ENCODE measurements around the gene A1BG. TPM values are rescaled to one million over a fixed set of nuclear protein-coding genes. Genes with fewer than 3 reads are reported as not detected.
"Not testable (repeated sequence)": the region's sequence is repeated elsewhere in the genome, so short reads cannot be mapped to it uniquely, and the experiment has no call there.

Gene A1BG
- total RNA-seq, 1 experiment from 2014 or later = 47.4 TPM

- TF ChIP-seq SIN3A (IDR thresholded peaks at IDR 0.05; ENCODE audit: borderline replicate concordance, insufficient read depth, low read depth, low read length) (no peak), CTCF (IDR thresholded peaks at IDR 0.05) (no peak), TCF7L2 (IDR thresholded peaks at IDR 0.05; ENCODE audit: low read depth, low read length) (no peak), REST (IDR thresholded peaks at IDR 0.05; ENCODE audit: insufficient read depth in 1 of 2, low read depth in 2 of 2, low read length in 1 of 2) (no peak), POLR2AphosphoS5 (IDR thresholded peaks at IDR 0.05; ENCODE audit: low read depth, low read length) (no peak)
- Histone ChIP-seq H3K27me3 (ENCODE audit: control insufficient read depth, insufficient read depth, low read length) (no peaks in the 10 kb centered on the region), H3K36me3 (ENCODE audit: control insufficient read depth, insufficient read depth, low read length) (peaks cover 51% of the 10 kb centered on the region), H3K4me3 (ENCODE audit: low read depth in 2 of 2, low read length in 2 of 2) (no peak overlapping the region), H3K27ac (ENCODE audit: low read length) (no peak overlapping the region), H3K9me3 (ENCODE audit: control insufficient read depth, insufficient read depth, low read depth, low read length) (peaks cover 6% of the 10 kb centered on the region; the same call in 1 of the 2 replicates), H3K4me1 (ENCODE audit: control insufficient read depth, insufficient read depth, low read length) (peaks cover 4% of the 10 kb centered on the region; the same call in 1 of the 2 replicates)
- intact Hi-C loops (cut with micrococcal nuclease; ENCODE audit: unreplicated experiment) (no loop called here), in situ Hi-C loops (cut with HindIII; ENCODE audit: low pct_unique_long_range_greater_than_20kb, low sequenced_read_pairs) (no loop called here)
- no TSS peak for BruUV-seq (replicated peaks)
- ChIA-PET POLR2A (no interaction called here), CTCF (no interaction called here)
- ATAC-seq (no peak), DNase-seq (ENCODE audit: low read depth, low spot score) (no peak)
Observed at GRCh38 chr19:58311345-58311865, 41.9 kb downstream of the A1BG start.

- CTCF ChIA-PET; H3K27ac ChIP-seq (ENCODE audit: low read length); H3K27me3 ChIP-seq (ENCODE audit: control insufficient read depth, insufficient read depth, low read length); ATAC-seq; DNase-seq (ENCODE audit: low read depth, low spot score); intact Hi-C loops (cut with micrococcal nuclease; ENCODE audit: unreplicated experiment); POLR2A ChIA-PET; H3K4me3 ChIP-seq (ENCODE audit: low read depth in 2 of 2, low read length in 2 of 2); H3K4me1 ChIP-seq (ENCODE audit: control insufficient read depth, insufficient read depth, low read length); in situ Hi-C loops (cut with HindIII; ENCODE audit: low pct_unique_long_range_greater_than_20kb, low sequenced_read_pairs); BruUV-seq (replicated peaks); H3K9me3 ChIP-seq (ENCODE audit: control insufficient read depth, insufficient read depth, low read depth, low read length): not testable (repeated sequence)
- peaks cover 54% of the 10 kb centered on the region for H3K36me3 ChIP-seq (ENCODE audit: control insufficient read depth, insufficient read depth, low read length)
- peak; percentile 79; the same call in 1 of the 2 replicates for TF ChIP-seq CTCF (IDR thresholded peaks at IDR 0.05)
Observed at GRCh38 chr19:58310685-58311084, 42.6 kb downstream of the A1BG start.

Data from Panc1 (cell line).